ENCODE measurements around the gene CACNB2. TPM values are rescaled to one million over a fixed set of nuclear protein-coding genes. Genes with fewer than 3 reads are reported as not detected.

CACNB2 gene
- polyA plus RNA-seq, 1 of the 3 experiments (the other 2 are of a cell fraction): 0.74 TPM

GRCh38 chr10:18221123-18221522, 80.9 kb downstream of the CACNB2 start (continued):
- TF ChIP-seq ZBTB33 (IDR thresholded peaks at IDR 0.05; ENCODE audit: borderline replicate concordance, low read depth) (no peak), TAF1 (IDR thresholded peaks at IDR 0.05; ENCODE audit: borderline replicate concordance, low read depth, low read length) (no peak)

- no peak for TF ChIP-seq IRF3 (IDR thresholded peaks at IDR 0.05; ENCODE audit: low read depth, low read length)
- ChIA-PET POLR2A (no interaction called here), CTCF (no interaction called here)
- 53% methylated on average over 4 of the region's 4 CpGs for whole genome bisulfite sequencing (ENCODE audit: low lambda C conversion rate)
- Histone ChIP-seq H3K9me3 (no peaks in the 10 kb centered on the region), H3K9me2 (no peaks in the 10 kb centered on the region), H2AFZ (ENCODE audit: low read depth) (no peak overlapping the region), H3K4me2 (no peak overlapping the region), H3K79me2 (ENCODE audit: insufficient read depth) (no peaks in the 10 kb centered on the region), H3K27me3 (ENCODE audit: insufficient read depth) (no peaks in the 10 kb centered on the region), H3K4me3 (ENCODE audit: low read depth in 2 of 2, low read length in 1 of 2) (no peak overlapping the region), H3F3A (replicated peaks; ENCODE audit: insufficient read depth) (no peaks in the 10 kb centered on the region), H4K20me1 (ENCODE audit: insufficient read depth) (no peaks in the 10 kb centered on the region), H3K4me1 (ENCODE audit: control insufficient read depth in 1 of 2, insufficient read depth in 2 of 2, low read depth in 1 of 2, low read length in 1 of 2) (peaks cover 3% of the 10 kb centered on the region in 2 experiments; a peak in 1 of 4 replicates), H3K36me3 (replicated peaks in 1 of 2; ENCODE audit: control insufficient read depth in 1 of 2, insufficient read depth in 2 of 2, low read length in 1 of 2) (no peaks in the 10 kb centered on the region), H3K9ac (no peak overlapping the region), H3K27ac (ENCODE audit: low read depth in 2 of 2, low read length in 1 of 2) (no peak overlapping the region)
- no peak for DNase-seq
Observed at GRCh38 chr10:18221882-18222281, 81.7 kb downstream of the CACNB2 start.

- 63% methylated on average over 3 of the region's 3 CpGs for WGBS (ENCODE audit: low lambda C conversion rate)
Observed at GRCh38 chr10:18222866-18223265, 82.6 kb downstream of the CACNB2 start.

More at GRCh38 chr10:18222866-18223265, 82.6 kb downstream of the CACNB2 start:
- Histone ChIP-seq H3K4me2 (no peak overlapping the region), H3K9ac (no peak overlapping the region), H3K9me2 (no peaks in the 10 kb centered on the region), H3K9me3 (no peaks in the 10 kb centered on the region), H4K20me1 (ENCODE audit: insufficient read depth) (no peaks in the 10 kb centered on the region), H2AFZ (ENCODE audit: low read depth) (no peak overlapping the region), H3K4me1 (ENCODE audit: control insufficient read depth in 1 of 2, insufficient read depth in 2 of 2, low read depth in 1 of 2, low read length in 1 of 2) (peaks cover 3% of the 10 kb centered on the region in 2 experiments; a peak in 1 of 4 replicates), H3K36me3 (replicated peaks in 1 of 2; ENCODE audit: control insufficient read depth in 1 of 2, insufficient read depth in 2 of 2, low read length in 1 of 2) (no peaks in the 10 kb centered on the region), H3K27me3 (ENCODE audit: insufficient read depth) (no peaks in the 10 kb centered on the region), H3K27ac (ENCODE audit: low read depth in 2 of 2, low read length in 1 of 2) (no peak overlapping the region), H3K4me3 (ENCODE audit: low read depth in 2 of 2, low read length in 1 of 2) (no peak overlapping the region), H3F3A (replicated peaks; ENCODE audit: insufficient read depth) (no peaks in the 10 kb centered on the region), H3K79me2 (ENCODE audit: insufficient read depth) (no peaks in the 10 kb centered on the region)
- CTCF ChIA-PET: no interaction called here
- no peak for TF ChIP-seq ZBTB33 (IDR thresholded peaks at IDR 0.05; ENCODE audit: borderline replicate concordance, low read depth)
- POLR2A ChIA-PET: no interaction called here
- no peak for DNase-seq
